ENCODE results near the gene F3.

DNA sequence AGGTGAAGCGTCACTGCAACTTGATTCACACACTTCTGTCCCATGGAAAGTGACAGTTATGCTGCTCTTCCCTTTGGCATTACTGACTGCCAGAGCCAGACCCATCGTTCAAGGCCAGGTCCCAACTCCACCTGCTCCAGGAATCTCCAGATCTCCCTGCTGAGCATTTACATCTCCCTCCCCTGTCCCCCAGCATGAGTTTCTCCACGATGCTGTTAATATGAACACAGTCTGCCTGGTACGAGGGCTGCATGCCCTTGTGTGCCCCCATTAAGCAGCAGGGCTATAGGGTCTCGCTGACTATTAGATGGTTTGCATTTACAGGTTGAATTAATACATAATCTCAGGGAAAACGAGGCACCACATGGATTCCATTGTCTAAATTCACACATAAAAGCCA is 4.3 kb downstream of the F3 start:
- TF ChIP-seq CTCF (IDR thresholded peaks at IDR 0.05), result no peak
- TF ChIP-seq EZH2phosphoT487 (IDR thresholded peaks at IDR 0.05), result no peak

Data from neural progenitor cell (in vitro differentiated cells).